Esophagus muscularis mucosa (tissue), 4 donors: ENCODE measurements around the gene HNRNPL. TPM values are rescaled to one million over a fixed set of nuclear protein-coding genes. Genes with fewer than 3 reads are reported as not detected.
"Not testable (repeated sequence)": the region's sequence is repeated elsewhere in the genome, so short reads cannot be mapped to it uniquely, and the experiment has no call there.

ENCODE experiments used
- DNase-seq: peaks from one replicate; pipeline ENCODE4 v3.0.0-alpha.2; 2017; ENCODE audit errors: extremely low spot score
- H3K27ac ChIP-seq, 4 donors: fragments of 200-600 bp; sonication (generic); replicated peaks in 1 of 4; 1 replicate in 3 of 4; 2 replicates in 1 of 4; pipeline ENCODE4 v1.5.1; 2016 to 2019; ENCODE audit warnings: mild to moderate bottlenecking in 1 of 4
- H3K27me3 ChIP-seq, 4 donors: fragments of 200-600 bp; sonication (generic); one replicate each; pipeline versions ENCODE4 v1.5.1 to v1.6.0; 2016 to 2019
- H3K36me3 ChIP-seq, 4 donors: fragments of 200-600 bp; sonication (generic); one replicate each; pipeline ENCODE4 v1.5.1; 2016 to 2019
- H3K4me1 ChIP-seq, 4 donors: fragments of 200-600 bp; sonication (generic); one replicate each; pipeline ENCODE4 v1.5.1; 2016 to 2019
- H3K4me3 ChIP-seq, 4 donors: fragments of 200-600 bp; sonication (generic); 1 replicate in 2 of 4; 2 replicates in 2 of 4; pipeline ENCODE4 v1.5.1; 2016 to 2019; ENCODE audit warnings: mild to moderate bottlenecking in 4 of 4, moderate library complexity in 1 of 4
- H3K9me3 ChIP-seq, 4 donors: fragments of 200-600 bp; sonication (generic); 1 replicate in 3 of 4; 2 replicates in 1 of 4; pipeline ENCODE4 v1.5.1; 2016 to 2019
- CTCF ChIP-seq, 3 experiments: fragments of 200-600 bp in 2 of 3; fragments of 450-650 bp in 1 of 3; sonication (generic) in 2 of 3; IDR thresholded peaks; one replicate each; pipeline ENCODE4 v1.5.1; 2017 to 2019; ENCODE audit warnings: antibody characterized with exemption in 3 of 3, mild to moderate bottlenecking in 2 of 3, moderate library complexity in 1 of 3
- EP300 ChIP-seq: sonication (generic); formaldehyde crosslinking; IDR thresholded peaks from one replicate; pipeline ENCODE4 v1.6.1; 2017; ENCODE audit warnings: antibody characterized with exemption
- POLR2A ChIP-seq: fragments of 450-650 bp; IDR thresholded peaks from one replicate; pipeline ENCODE4 v1.6.1; 2017; ENCODE audit warnings: antibody characterized with exemption, moderate library complexity, mild to moderate bottlenecking, low read depth
- POLR2AphosphoS5 ChIP-seq, 2 donors: sonication (generic); formaldehyde crosslinking; IDR thresholded peaks; one replicate each; pipeline ENCODE4 v1.6.1; 2017; ENCODE audit warnings: antibody characterized with exemption in 2 of 2
- WGBS: methylation state at CpG from one replicate; pipeline ENCODE4 v1.1.5; 2018; 5-methylcytosine and 5-hydroxymethylcytosine counted together
- intact Hi-C: fragments of 100-400 bp; cut with DNase I; formaldehyde crosslinking; loops from one replicate; pipeline ENCODE4 v1.15.1; 2023
- total RNA-seq, 4 donors: library from RNA; depleted of rRNA; stranded (reverse); fragments of >200 nt; gene quantifications; one replicate each; pipeline versions ENCODE4 v1.1.0 to v1.2.1, GENCODE V29; 2016

HNRNPL gene
- total RNA-seq, 4 donors from 2014 or later, result 126 to 202 (median 180) TPM

GRCh38 chr19:38795549-38795948, 54.2 kb downstream of the HNRNPL start:
- Histone ChIP-seq H3K9me3 (no peaks in the 10 kb centered on the region), H3K36me3 (no peaks in the 10 kb centered on the region), H3K27me3 (no peaks in the 10 kb centered on the region), H3K4me3 (no peak overlapping the region), H3K4me1 (peaks cover 5 to 9% (median 6%) of the 10 kb centered on the region in 4 donors), H3K27ac (no peak overlapping the region)
- intact Hi-C loops, result no loop called here
- WGBS, result 86% methylated on average over 4 of the region's 4 CpGs
- no peak for DNase-seq
- TF ChIP-seq POLR2AphosphoS5 (IDR thresholded peaks at IDR 0.05), result no peak
- no peak for TF ChIP-seq POLR2A
- TF ChIP-seq EP300, result no peak

- WGBS, result 92% methylated on average over 5 of the region's 5 CpGs
- DNase-seq, result no peak
- no peak overlapping the region for H3K27ac ChIP-seq
- H3K4me3 ChIP-seq, result no peak overlapping the region
- TF ChIP-seq CTCF (IDR thresholded peaks at IDR 0.05) (no peak), POLR2A (no peak), EP300 (no peak), POLR2AphosphoS5 (IDR thresholded peaks at IDR 0.05) (no peak)
- no peaks in the 10 kb centered on the region for H3K36me3 ChIP-seq
- peaks cover 5 to 9% (median 6%) of the 10 kb centered on the region in 4 donors for H3K4me1 ChIP-seq
- no peaks in the 10 kb centered on the region for H3K9me3 ChIP-seq
- intact Hi-C loops, result no loop called here
- H3K27me3 ChIP-seq, result no peaks in the 10 kb centered on the region
Observed at GRCh38 chr19:38793671-38794070, 56.1 kb downstream of the HNRNPL start.

- Histone ChIP-seq H3K4me1 (peaks cover 5 to 9% (median 6%) of the 10 kb centered on the region in 4 donors), H3K36me3 (no peaks in the 10 kb centered on the region), H3K4me3 (no peak overlapping the region), H3K27me3 (no peaks in the 10 kb centered on the region), H3K9me3 (no peaks in the 10 kb centered on the region), H3K27ac (no peak overlapping the region)
- TF ChIP-seq EP300 (no peak), POLR2A (no peak), POLR2AphosphoS5 (IDR thresholded peaks at IDR 0.05) (no peak), CTCF (IDR thresholded peaks at IDR 0.05) (no peak)
- 66% methylated on average over 8 of the region's 8 CpGs for WGBS
- intact Hi-C loops, result no loop called here
- DNase-seq, result no peak
Observed at GRCh38 chr19:38793177-38793576, 56.6 kb downstream of the HNRNPL start.

- Histone ChIP-seq H3K27me3 (no peaks in the 10 kb centered on the region), H3K4me3 (peak overlapping the region; percentile 22 to 50 (median 36)), H3K4me1 (peaks cover 5 to 9% (median 6%) of the 10 kb centered on the region in 4 donors), H3K9me3 (no peaks in the 10 kb centered on the region), H3K36me3 (no peaks in the 10 kb centered on the region), H3K27ac (peak overlapping the region in 1 of 4 donors; percentile 34)
- WGBS, result 30% methylated on average over 42 of the region's 71 CpGs
- no peak for DNase-seq
- TF ChIP-seq POLR2AphosphoS5 (IDR thresholded peaks at IDR 0.05) (no peak), EP300 (no peak), CTCF (IDR thresholded peaks at IDR 0.05) (peak in 2 of 3 experiments; percentile 9 to 31)
- intact Hi-C loops, result no loop called here
Observed at GRCh38 chr19:38792250-38793111, 57.3 kb downstream of the HNRNPL start.

- DNase-seq, H3K36me3 ChIP-seq, H3K4me1 ChIP-seq, H3K9me3 ChIP-seq, H3K27me3 ChIP-seq, intact Hi-C loops, H3K27ac ChIP-seq: not testable (repeated sequence)
- peak overlapping the region in 3 of 4 donors; percentile 29 to 54 (median 40) for H3K4me3 ChIP-seq
- WGBS, result no CpG with 5 or more reads among the region's 40 CpGs
Observed at GRCh38 chr19:38791451-38792064, 58.2 kb downstream of the HNRNPL start.

GRCh38 chr19:38790507-38791403, 59.0 kb downstream of the HNRNPL start:
- 80% methylated on average over 1 of the region's 49 CpGs for WGBS
- intact Hi-C loops, H3K9me3 ChIP-seq, H3K4me1 ChIP-seq, H3K36me3 ChIP-seq, H3K27ac ChIP-seq, DNase-seq, H3K27me3 ChIP-seq: not testable (repeated sequence)
- H3K4me3 ChIP-seq, result peak overlapping the region in 3 of 4 donors; percentile 29 to 54 (median 40)
